Keratinocyte (primary cell): Measurements from ENCODE around the gene HOMEZ. TPM values are rescaled to one million over a fixed set of nuclear protein-coding genes. Genes with fewer than 3 reads are reported as not detected.

Source experiments
- DNase-seq: peaks from one replicate; pipeline ENCODE4 v3.0.0-alpha.2; 2011; ENCODE audit warnings: low read depth, missing footprints, low spot score
- FAIRE-seq: peaks from 2 replicates; lab custom pipeline; 2011; peaks lifted over from hg19 to GRCh38; lab: Jason Lieb, UNC
- H2AFZ ChIP-seq: 2 replicates; pipeline ENCODE4 v1.6.0; 2012; ENCODE audit warnings: low read length, control low read depth, inconsistent platforms; ENCODE audit not compliant: control insufficient read depth
- H3K27ac ChIP-seq: 2 replicates; pipeline ENCODE4 v1.5.1; 2011; ENCODE audit warnings: low read length; ENCODE audit not compliant: control insufficient read depth, insufficient read depth
- H3K27me3 ChIP-seq: 3 replicates; pipeline ENCODE4 v1.6.0; 2011; ENCODE audit warnings: low read length; ENCODE audit not compliant: control insufficient read depth, insufficient read depth; ENCODE audit errors: extremely low read depth
- H3K36me3 ChIP-seq, 2 experiments: 2 replicates in 1 of 2; 3 replicates in 1 of 2; pipeline ENCODE4 v1.5.1; 2011; ENCODE audit warnings: low read length in 2 of 2, mild to moderate bottlenecking in 1 of 2; ENCODE audit not compliant: control insufficient read depth in 2 of 2, insufficient read depth in 2 of 2; ENCODE audit errors: extremely low read depth in 1 of 2
- H3K4me1 ChIP-seq: 3 replicates; pipeline ENCODE4 v1.5.1; 2011; ENCODE audit warnings: low read length; ENCODE audit not compliant: control insufficient read depth, insufficient read depth; ENCODE audit errors: extremely low read depth
- H3K4me2 ChIP-seq: 3 replicates; pipeline ENCODE4 v1.6.0; 2011; ENCODE audit warnings: low read depth, low read length; ENCODE audit not compliant: control insufficient read depth, insufficient read depth; ENCODE audit errors: extremely low read depth
- H3K4me3 ChIP-seq, 3 experiments: fragments of 200-600 bp in 1 of 3; sonication (generic) in 1 of 3; 2 replicates in 2 of 3; 3 replicates in 1 of 3; pipeline ENCODE4 v1.5.1; 2011 to 2016; ENCODE audit warnings: low read length in 3 of 3, mild to moderate bottlenecking in 3 of 3, control low read depth in 2 of 3, inconsistent platforms in 1 of 3, low read depth in 1 of 3, mixed read lengths in 1 of 3, mixed run types in 1 of 3, moderate library complexity in 1 of 3; ENCODE audit not compliant: control insufficient read depth in 2 of 3, insufficient read depth in 2 of 3; ENCODE audit errors: extremely low read depth in 1 of 3
- H3K79me2 ChIP-seq: 2 replicates; pipeline ENCODE4 v1.6.0; 2012; ENCODE audit warnings: low read length; ENCODE audit not compliant: control insufficient read depth, insufficient read depth
- H3K9ac ChIP-seq: 3 replicates; pipeline ENCODE4 v1.6.0; 2011; ENCODE audit warnings: low read length; ENCODE audit not compliant: control insufficient read depth, insufficient read depth; ENCODE audit errors: extremely low read depth
- H3K9me1 ChIP-seq: 3 replicates; pipeline ENCODE4 v1.6.0; 2011; ENCODE audit warnings: low read length; ENCODE audit not compliant: control insufficient read depth, insufficient read depth; ENCODE audit errors: extremely low read depth
- H3K9me3 ChIP-seq: 2 replicates; pipeline ENCODE4 v1.5.1; 2012; ENCODE audit warnings: low read depth, low read length; ENCODE audit not compliant: control insufficient read depth
- H4K20me1 ChIP-seq: 3 replicates; pipeline ENCODE4 v1.6.0; 2011; ENCODE audit warnings: low read length; ENCODE audit not compliant: control insufficient read depth, insufficient read depth; ENCODE audit errors: extremely low read depth
- EZH2 ChIP-seq: IDR thresholded peaks from one replicate; pipeline ENCODE4 v1.6.1; 2012; ENCODE audit warnings: inconsistent platforms, mild to moderate bottlenecking, low read length, moderate library complexity
- dilution Hi-C: fragments of 300-500 bp; cut with MboI; formaldehyde crosslinking; loops from one replicate; pipeline ENCODE4 v1.7.0; 2020; ENCODE audit warnings: low sequenced_read_pairs; ENCODE audit not compliant: extremely low pct_ligation_motif_present
- polyA plus RNA-seq, 5 experiments: library from polyadenylated mRNA; depleted of rRNA in 3 of 5; stranded (reverse) in 3 of 5; stranded (forward) in 1 of 5; unstranded in 1 of 5; fragments of >200 nt; gene quantifications; 1 replicate in 1 of 5; 2 replicates in 3 of 5; 3 replicates in 1 of 5; pipeline versions ENCODE4 v1.2.1 to v1.2.3, GENCODE V29; 2011 to 2012; ENCODE audit warnings: missing spikeins in 2 of 5, low read depth in 1 of 5, low replicate concordance in 1 of 5
- TF ChIP-seq, protein P1 (sequence below), 3 experiments: IDR thresholded peaks in 1 of 3; conservative IDR thresholded peaks in 1 of 3; optimal IDR thresholded peaks in 1 of 3; 2 replicates in 2 of 3; 3 replicates in 1 of 3; pipeline versions ENCODE3 to v1.5.1; 2011; ENCODE audit warnings: low read length in 3 of 3, mild to moderate bottlenecking in 3 of 3, moderate library complexity in 2 of 3, control low read depth in 1 of 3, inconsistent platforms in 1 of 3; ENCODE audit not compliant: insufficient read depth in 2 of 3; ENCODE audit errors: extremely low read depth in 1 of 3

The HOMEZ gene
- polyA plus RNA-seq, 1 donor (not counting 4 experiments of a cell fraction or from before 2014, with no cell fraction given) = 31.9 TPM

DNA sequence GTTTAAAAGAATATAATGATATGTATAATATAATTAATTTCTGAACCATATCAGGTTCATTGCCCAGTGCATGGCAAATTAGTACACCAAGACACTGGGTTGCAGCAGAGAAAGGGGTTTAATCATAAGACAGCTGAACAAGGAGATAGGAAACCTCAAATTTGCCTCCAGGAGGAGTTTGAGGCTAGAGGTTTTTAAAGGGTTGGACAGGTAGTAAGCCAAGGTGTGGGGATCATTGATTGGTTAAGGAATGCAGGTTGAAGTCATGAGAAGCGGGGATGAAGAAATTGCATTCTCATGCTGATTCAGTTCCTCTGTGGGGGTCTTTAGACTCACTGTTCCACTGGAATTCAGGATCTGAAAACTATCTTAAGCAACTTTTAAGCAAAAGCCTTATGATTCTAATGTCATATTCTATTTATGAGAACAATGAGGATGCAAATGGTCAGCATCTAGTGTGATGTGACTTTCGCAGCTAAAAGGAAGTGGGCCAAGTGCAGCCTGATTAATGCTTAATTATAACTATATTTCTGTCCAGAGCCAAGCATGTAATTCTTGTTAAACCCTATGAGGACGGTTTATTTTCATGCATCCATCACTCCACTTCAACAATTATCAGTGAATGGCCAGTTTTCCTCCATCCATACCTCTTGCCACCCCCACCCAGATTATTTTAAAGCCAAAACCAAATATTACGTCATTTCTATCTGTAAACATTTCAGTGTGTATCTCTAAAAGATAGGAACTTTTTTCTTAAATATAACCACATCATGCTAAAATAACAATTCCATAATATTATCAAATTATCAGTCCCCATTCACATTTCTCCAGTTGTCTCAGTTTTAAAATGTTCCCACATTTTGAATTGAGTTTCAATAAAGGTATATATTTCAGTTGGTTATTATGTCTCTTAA lies 33.3 kb downstream of the HOMEZ start:
- Histone ChIP-seq H3K27ac (peak overlapping the region; percentile 5), H3K79me2 (no peaks in the 10 kb centered on the region), H3K36me3 (no peaks in the 10 kb centered on the region), H3K4me3 (no peak overlapping the region), H3K9ac (no peak overlapping the region), H3K9me3 (no peaks in the 10 kb centered on the region), H3K27me3 (no peaks in the 10 kb centered on the region), H3K4me1 (peaks cover 14% of the 10 kb centered on the region), H2AFZ (no peak overlapping the region), H3K9me1 (no peaks in the 10 kb centered on the region), H3K4me2 (peak overlapping the region; percentile 46), H4K20me1 (no peaks in the 10 kb centered on the region)
- dilution Hi-C loops = no loop called here
- peak; percentile 49 for DNase-seq
- peak; percentile 69 for FAIRE-seq
- TF ChIP-seq EZH2 = no peak
- TF ChIP-seq, protein P1, sequence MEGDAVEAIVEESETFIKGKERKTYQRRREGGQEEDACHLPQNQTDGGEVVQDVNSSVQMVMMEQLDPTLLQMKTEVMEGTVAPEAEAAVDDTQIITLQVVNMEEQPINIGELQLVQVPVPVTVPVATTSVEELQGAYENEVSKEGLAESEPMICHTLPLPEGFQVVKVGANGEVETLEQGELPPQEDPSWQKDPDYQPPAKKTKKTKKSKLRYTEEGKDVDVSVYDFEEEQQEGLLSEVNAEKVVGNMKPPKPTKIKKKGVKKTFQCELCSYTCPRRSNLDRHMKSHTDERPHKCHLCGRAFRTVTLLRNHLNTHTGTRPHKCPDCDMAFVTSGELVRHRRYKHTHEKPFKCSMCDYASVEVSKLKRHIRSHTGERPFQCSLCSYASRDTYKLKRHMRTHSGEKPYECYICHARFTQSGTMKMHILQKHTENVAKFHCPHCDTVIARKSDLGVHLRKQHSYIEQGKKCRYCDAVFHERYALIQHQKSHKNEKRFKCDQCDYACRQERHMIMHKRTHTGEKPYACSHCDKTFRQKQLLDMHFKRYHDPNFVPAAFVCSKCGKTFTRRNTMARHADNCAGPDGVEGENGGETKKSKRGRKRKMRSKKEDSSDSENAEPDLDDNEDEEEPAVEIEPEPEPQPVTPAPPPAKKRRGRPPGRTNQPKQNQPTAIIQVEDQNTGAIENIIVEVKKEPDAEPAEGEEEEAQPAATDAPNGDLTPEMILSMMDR (optimal IDR thresholded peaks at IDR 0.05 in 1 of 3, IDR thresholded peaks at IDR 0.05 in 1 of 3, conservative IDR thresholded peaks at IDR 0.05 in 1 of 3; ENCODE audit: extremely low read depth in 1 of 3, insufficient read depth in 2 of 3, low read length in 3 of 3) = no peak

- no peak for TF ChIP-seq EZH2
- TF ChIP-seq, protein P1 (optimal IDR thresholded peaks at IDR 0.05 in 1 of 3, IDR thresholded peaks at IDR 0.05 in 1 of 3, conservative IDR thresholded peaks at IDR 0.05 in 1 of 3; ENCODE audit: extremely low read depth in 1 of 3, insufficient read depth in 2 of 3, low read length in 3 of 3) = no peak
- peak; percentile 34 for FAIRE-seq
Observed at GRCh38 chr14:23252006-23252405, 33.9 kb downstream of the HOMEZ start.

More at GRCh38 chr14:23252006-23252405, 33.9 kb downstream of the HOMEZ start:
- H3K4me2 ChIP-seq = peak overlapping the region; percentile 20
- H3K36me3 ChIP-seq = no peaks in the 10 kb centered on the region
- no peak overlapping the region for H2AFZ ChIP-seq
- dilution Hi-C loops = no loop called here
- H3K9me3 ChIP-seq = no peaks in the 10 kb centered on the region
- H3K9ac ChIP-seq = no peak overlapping the region
- H3K9me1 ChIP-seq = no peaks in the 10 kb centered on the region
- H3K4me1 ChIP-seq = peaks cover 14% of the 10 kb centered on the region
- H3K27me3 ChIP-seq = no peaks in the 10 kb centered on the region
- H4K20me1 ChIP-seq = no peaks in the 10 kb centered on the region
- peak overlapping the region; percentile 15 for H3K27ac ChIP-seq
- DNase-seq = no peak
- H3K79me2 ChIP-seq = no peaks in the 10 kb centered on the region
- H3K4me3 ChIP-seq = no peak overlapping the region
